B cell (primary cell): ENCODE results near the gene NFE2L1.

ENCODE experiments used
- CTCF ChIP-seq: fragments of 200-600 bp; IDR thresholded peaks from one replicate; pipeline ENCODE4 v1.8.0; 2022; ENCODE audit warnings: antibody characterized with exemption, mild to moderate bottlenecking
- EZH2 ChIP-seq: IDR thresholded peaks from 2 replicates; pipeline ENCODE4 v1.6.1; 2012; ENCODE audit warnings: borderline replicate concordance, low read depth, mild to moderate bottlenecking, moderate library complexity, low read length; ENCODE audit not compliant: insufficient read depth, poor library complexity, severe bottlenecking

GRCh38 chr17:48051706-48052486, 3.7 kb downstream of the NFE2L1 start:
- TF ChIP-seq CTCF (no peak), EZH2 (no peak)
